Vagina (tissue), 2 donors: ENCODE results near the gene NKAIN4.

Experiments
- CTCF ChIP-seq, 3 experiments: fragments of 450-650 bp in 2 of 3; fragments of 200-600 bp in 1 of 3; sonication (generic) in 1 of 3; IDR thresholded peaks; one replicate each; pipeline ENCODE4 v1.5.1; 2017 to 2019; ENCODE audit warnings: antibody characterized with exemption in 3 of 3, mild to moderate bottlenecking in 2 of 3, moderate library complexity in 2 of 3
- POLR2A ChIP-seq, 2 donors: fragments of 450-650 bp; IDR thresholded peaks; one replicate each; pipeline ENCODE4 v1.6.1; 2017; ENCODE audit warnings: antibody characterized with exemption in 2 of 2, mild to moderate bottlenecking in 2 of 2, moderate library complexity in 2 of 2
- POLR2AphosphoS5 ChIP-seq, 2 donors: sonication (generic); formaldehyde crosslinking; IDR thresholded peaks; one replicate each; pipeline ENCODE4 v1.9.0; 2017; ENCODE audit warnings: antibody characterized with exemption in 2 of 2, mild to moderate bottlenecking in 2 of 2, low read depth in 1 of 2; ENCODE audit not compliant: insufficient read depth in 1 of 2

- TF ChIP-seq CTCF (IDR thresholded peaks at IDR 0.05) (no peak), POLR2A (IDR thresholded peaks at IDR 0.05) (no peak), POLR2AphosphoS5 (IDR thresholded peaks at IDR 0.05; ENCODE audit: insufficient read depth in 1 of 2, low read depth in 1 of 2) (no peak)
Observed at GRCh38 chr20:63274381-63275228, 20.3 kb upstream of the NKAIN4 start.
